ENCODE data around the gene RHOD.

Gene RHOD

DNA sequence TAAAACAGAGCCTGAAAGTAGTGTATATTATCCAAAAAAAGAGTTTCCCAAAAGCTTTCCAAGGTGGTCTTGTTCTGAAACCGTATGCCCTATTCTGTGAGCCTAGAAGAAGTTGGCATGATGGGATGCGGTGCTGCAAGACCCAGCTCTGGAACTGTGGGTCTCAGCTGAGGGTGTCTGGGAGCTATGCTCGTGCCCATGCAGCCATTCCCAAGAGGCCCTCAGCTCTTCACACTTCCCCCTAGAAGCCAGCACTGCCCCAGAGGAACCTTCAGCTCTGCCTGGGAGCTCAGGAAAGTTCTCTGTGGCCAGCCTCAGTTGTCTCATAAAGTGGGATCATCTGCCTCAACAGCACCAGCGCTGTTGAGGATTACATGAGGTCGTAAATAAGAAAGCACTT lies 40.1 kb upstream of the RHOD start:
- H3K9ac ChIP-seq (ENCODE audit: low read length), result no peak overlapping the region
- H4K20me1 ChIP-seq (ENCODE audit: insufficient read depth, low read length), result no peaks in the 10 kb centered on the region
- TF ChIP-seq, protein P1, sequence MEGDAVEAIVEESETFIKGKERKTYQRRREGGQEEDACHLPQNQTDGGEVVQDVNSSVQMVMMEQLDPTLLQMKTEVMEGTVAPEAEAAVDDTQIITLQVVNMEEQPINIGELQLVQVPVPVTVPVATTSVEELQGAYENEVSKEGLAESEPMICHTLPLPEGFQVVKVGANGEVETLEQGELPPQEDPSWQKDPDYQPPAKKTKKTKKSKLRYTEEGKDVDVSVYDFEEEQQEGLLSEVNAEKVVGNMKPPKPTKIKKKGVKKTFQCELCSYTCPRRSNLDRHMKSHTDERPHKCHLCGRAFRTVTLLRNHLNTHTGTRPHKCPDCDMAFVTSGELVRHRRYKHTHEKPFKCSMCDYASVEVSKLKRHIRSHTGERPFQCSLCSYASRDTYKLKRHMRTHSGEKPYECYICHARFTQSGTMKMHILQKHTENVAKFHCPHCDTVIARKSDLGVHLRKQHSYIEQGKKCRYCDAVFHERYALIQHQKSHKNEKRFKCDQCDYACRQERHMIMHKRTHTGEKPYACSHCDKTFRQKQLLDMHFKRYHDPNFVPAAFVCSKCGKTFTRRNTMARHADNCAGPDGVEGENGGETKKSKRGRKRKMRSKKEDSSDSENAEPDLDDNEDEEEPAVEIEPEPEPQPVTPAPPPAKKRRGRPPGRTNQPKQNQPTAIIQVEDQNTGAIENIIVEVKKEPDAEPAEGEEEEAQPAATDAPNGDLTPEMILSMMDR (IDR thresholded peaks at IDR 0.05; ENCODE audit: low read length), result no peak
- TF ChIP-seq EZH2 (optimal IDR thresholded peaks at IDR 0.05; ENCODE audit: low read depth, low read length), result no peak
- no peak for TF ChIP-seq EZH2phosphoT487 (IDR thresholded peaks at IDR 0.05; ENCODE audit: low read length)
- DNase-seq, result no peak
- no peak overlapping the region for H2AFZ ChIP-seq (ENCODE audit: low read length)
- H3K79me2 ChIP-seq (ENCODE audit: low read length), result no peaks in the 10 kb centered on the region
- no peaks in the 10 kb centered on the region for H3K4me1 ChIP-seq (ENCODE audit: low read length)
- H3K36me3 ChIP-seq (replicated peaks; ENCODE audit: insufficient read depth, low read length), result no peaks in the 10 kb centered on the region
- no peaks in the 10 kb centered on the region for H3K9me2 ChIP-seq (replicated peaks; ENCODE audit: insufficient read depth, low read length)
- no peaks in the 10 kb centered on the region for H3F3A ChIP-seq (ENCODE audit: insufficient read depth, low read length)
- H3K9me3 ChIP-seq (replicated peaks; ENCODE audit: insufficient read depth, low read length), result no peaks in the 10 kb centered on the region
- peaks cover 32% of the 10 kb centered on the region for H3K27me3 ChIP-seq (replicated peaks; ENCODE audit: insufficient read depth, low read length)
- no peak overlapping the region for H3K4me3 ChIP-seq (ENCODE audit: low read length)
- H3K27ac ChIP-seq (ENCODE audit: low read length), result no peak overlapping the region
- H3K4me2 ChIP-seq (ENCODE audit: low read depth, low read length), result no peak overlapping the region

- Histone ChIP-seq H2AFZ (ENCODE audit: low read length) (no peak overlapping the region), H3K4me2 (ENCODE audit: low read depth, low read length) (no peak overlapping the region)
Measured at GRCh38 chr11:67020949-67021348, 35.7 kb upstream of the RHOD start.

DNA sequence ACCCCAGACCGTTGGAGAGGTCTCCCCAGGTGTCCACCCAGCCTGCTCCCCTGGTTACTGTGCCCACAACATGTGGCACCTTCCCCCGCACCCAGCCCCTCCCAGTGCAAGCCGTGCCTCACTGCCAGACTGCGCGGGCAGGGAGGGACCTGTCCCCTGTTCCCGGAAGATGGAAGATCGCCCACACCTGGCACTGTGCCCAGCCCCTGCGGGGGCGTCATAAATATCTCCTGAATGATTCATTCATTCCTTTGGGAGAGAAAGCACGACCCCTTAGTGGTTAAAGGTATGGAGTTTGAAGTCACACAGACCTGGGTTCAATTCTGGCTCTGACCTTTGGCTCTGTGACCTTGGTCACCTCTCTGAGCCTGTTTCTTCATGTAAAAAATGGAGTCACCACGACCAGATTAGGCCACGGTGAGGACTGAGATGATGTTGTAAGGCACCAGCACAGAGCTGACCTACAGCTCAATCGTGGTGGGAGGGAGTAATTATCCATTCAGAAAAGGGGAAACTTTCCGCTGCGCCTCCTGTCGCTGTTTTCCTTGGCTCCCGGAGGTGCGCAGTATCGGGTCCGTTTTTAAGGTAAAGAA lies 34.2 kb upstream of the RHOD start:
- no peaks in the 10 kb centered on the region for H4K20me1 ChIP-seq (ENCODE audit: insufficient read depth, low read length)
- H3K9me3 ChIP-seq (replicated peaks; ENCODE audit: insufficient read depth, low read length), result no peaks in the 10 kb centered on the region
- no peaks in the 10 kb centered on the region for H3K9me2 ChIP-seq (replicated peaks; ENCODE audit: insufficient read depth, low read length)
- no peak overlapping the region for H2AFZ ChIP-seq (ENCODE audit: low read length)
- TF ChIP-seq EZH2phosphoT487 (IDR thresholded peaks at IDR 0.05; ENCODE audit: low read length), result no peak
- no peak overlapping the region for H3K9ac ChIP-seq (ENCODE audit: low read length)
- H3K4me2 ChIP-seq (ENCODE audit: low read depth, low read length), result no peak overlapping the region
- H3K4me3 ChIP-seq (ENCODE audit: low read length), result no peak overlapping the region
- no peak for DNase-seq
- no peaks in the 10 kb centered on the region for H3K79me2 ChIP-seq (ENCODE audit: low read length)
- H3K4me1 ChIP-seq (ENCODE audit: low read length), result peaks cover 17% of the 10 kb centered on the region
- no peaks in the 10 kb centered on the region for H3K36me3 ChIP-seq (replicated peaks; ENCODE audit: insufficient read depth, low read length)
- peaks cover 55% of the 10 kb centered on the region for H3K27me3 ChIP-seq (replicated peaks; ENCODE audit: insufficient read depth, low read length)
- H3F3A ChIP-seq (ENCODE audit: insufficient read depth, low read length), result no peaks in the 10 kb centered on the region
- H3K27ac ChIP-seq (ENCODE audit: low read length), result no peak overlapping the region

More at GRCh38 chr11:67020949-67021348, 35.7 kb upstream of the RHOD start:
- TF ChIP-seq, protein P1 (IDR thresholded peaks at IDR 0.05; ENCODE audit: low read length), result no peak
- TF ChIP-seq EZH2phosphoT487 (IDR thresholded peaks at IDR 0.05; ENCODE audit: low read length), result no peak
- no peak for TF ChIP-seq EZH2 (optimal IDR thresholded peaks at IDR 0.05; ENCODE audit: low read depth, low read length)
- no peaks in the 10 kb centered on the region for H3K36me3 ChIP-seq (replicated peaks; ENCODE audit: insufficient read depth, low read length)
- H3K9me3 ChIP-seq (replicated peaks; ENCODE audit: insufficient read depth, low read length), result no peaks in the 10 kb centered on the region
- H3K27ac ChIP-seq (ENCODE audit: low read length), result no peak overlapping the region
- no peak overlapping the region for H3K4me3 ChIP-seq (ENCODE audit: low read length)
- no peaks in the 10 kb centered on the region for H4K20me1 ChIP-seq (ENCODE audit: insufficient read depth, low read length)
- H3K9me2 ChIP-seq (replicated peaks; ENCODE audit: insufficient read depth, low read length), result no peaks in the 10 kb centered on the region
- peaks cover 62% of the 10 kb centered on the region for H3K27me3 ChIP-seq (replicated peaks; ENCODE audit: insufficient read depth, low read length)
- peaks cover 17% of the 10 kb centered on the region for H3K4me1 ChIP-seq (ENCODE audit: low read length)
- no peaks in the 10 kb centered on the region for H3K79me2 ChIP-seq (ENCODE audit: low read length)
- H3F3A ChIP-seq (ENCODE audit: insufficient read depth, low read length), result no peaks in the 10 kb centered on the region
- no peak for DNase-seq
- H3K9ac ChIP-seq (ENCODE audit: low read length), result no peak overlapping the region
